HepG2 (cell line): ENCODE results near the gene ASB16. TPM values are rescaled to one million over a fixed set of nuclear protein-coding genes. Genes with fewer than 3 reads are reported as not detected.

Source experiments
- ATAC-seq: fragments of 200-7000 bp; cut with Tn5 transposase; 3 replicates; pipeline ENCODE4 v1.9.1; 2020; ENCODE audit warnings: mild to moderate bottlenecking, moderate library complexity
- BruUV-seq: library from RNA; stranded (reverse); fragments of 400-500 nt; replicated peaks from 2 replicates; lab custom pipeline; 2021; lab: Mats Ljungman, UMichigan
- CTCF ChIA-PET: fragments of 300-600 bp; formaldehyde crosslinking; extraction: SDS; loops from one replicate; lab custom pipeline; 2021; ENCODE audit warnings: low total read pairs, inconsistent platforms, low intra/inter-chr PET ratio; lab: Yijun Ruan, JAX
- POLR2A ChIA-PET: fragments of 350-600 bp; sonication (Branson Sonifier 250); formaldehyde crosslinking; loops from one replicate; lab custom pipeline; 2020; ENCODE audit warnings: antibody characterized with exemption, inconsistent platforms; lab: Yijun Ruan, JAX
- DNase-seq: peaks from one replicate; pipeline ENCODE4 v3.0.0-alpha.2; 2015; ENCODE audit warnings: low spot score
- FAIRE-seq: peaks from 3 replicates; lab custom pipeline; 2011; peaks lifted over from hg19 to GRCh38; lab: Jason Lieb, UNC
- H2AFZ ChIP-seq: one replicate; pipeline ENCODE4 v1.6.1; 2011; ENCODE audit warnings: low read length, inconsistent platforms
- H3K27ac ChIP-seq: fragments of 300-600 bp; 3 replicates; pipeline ENCODE4 v1.8.0; 2011; ENCODE audit warnings: mixed run types, mild to moderate bottlenecking, mixed read lengths, low read length, inconsistent platforms; ENCODE audit not compliant: insufficient read depth; ENCODE audit errors: extremely low read length
- H3K27me3 ChIP-seq, 2 experiments: fragments of 200-600 bp in 1 of 2; 2 replicates in 1 of 2; 3 replicates in 1 of 2; pipeline versions ENCODE4 v1.6.0 to v1.8.0; 2011; ENCODE audit warnings: low read length in 2 of 2, mild to moderate bottlenecking in 2 of 2, moderate library complexity in 2 of 2, inconsistent platforms in 1 of 2; ENCODE audit not compliant: insufficient read depth in 2 of 2, control insufficient read depth in 1 of 2
- H3K36me3 ChIP-seq, 2 experiments: fragments of 200-600 bp in 1 of 2; replicated peaks in 1 of 2; 2 replicates in 1 of 2; 3 replicates in 1 of 2; pipeline versions ENCODE4 v1.5.1 to v1.8.0; 2011; ENCODE audit warnings: low read length in 2 of 2, inconsistent platforms in 1 of 2; ENCODE audit not compliant: insufficient read depth in 2 of 2, control insufficient read depth in 1 of 2
- H3K4me1 ChIP-seq: 2 replicates; pipeline ENCODE4 v1.5.1; 2012; ENCODE audit warnings: low read length, inconsistent platforms; ENCODE audit not compliant: insufficient read depth
- H3K4me2 ChIP-seq: 2 replicates; pipeline ENCODE4 v1.6.0; 2011; ENCODE audit warnings: low read depth, low read length, inconsistent platforms
- H3K4me3 ChIP-seq, 3 experiments: fragments of 200-600 bp in 1 of 3; sonication (generic), shearing (Covaris generic) in 1 of 3; replicated peaks in 1 of 3; 2 replicates each; pipeline ENCODE4 v1.5.1; 2011 to 2016; ENCODE audit warnings: low read length in 3 of 3, inconsistent platforms in 2 of 3, low read depth in 2 of 3, mild to moderate bottlenecking in 2 of 3, control low read depth in 1 of 3, mixed read lengths in 1 of 3; ENCODE audit not compliant: insufficient read depth in 1 of 3
- H3K79me2 ChIP-seq: one replicate; pipeline ENCODE4 v1.6.1; 2011; ENCODE audit warnings: low read length, inconsistent platforms; ENCODE audit not compliant: insufficient read depth
- H3K9ac ChIP-seq: 2 replicates; pipeline ENCODE4 v1.6.0; 2011; ENCODE audit warnings: mild to moderate bottlenecking, low read depth, low read length, inconsistent platforms; ENCODE audit not compliant: insufficient read depth
- H3K9me3 ChIP-seq: 2 replicates; pipeline ENCODE4 v1.5.1; 2012; ENCODE audit warnings: mild to moderate bottlenecking, low read length
- H4K20me1 ChIP-seq: 2 replicates; pipeline ENCODE4 v1.6.0; 2011; ENCODE audit warnings: inconsistent platforms, mild to moderate bottlenecking, low read length, moderate library complexity; ENCODE audit not compliant: insufficient read depth
- EZH2 ChIP-seq: conservative IDR thresholded peaks from 2 replicates; pipeline ENCODE4 v1.6.1; 2012; ENCODE audit warnings: mild to moderate bottlenecking, low read depth, low read length, moderate library complexity
- FLYWCH1 ChIP-seq: sonication (generic); formaldehyde crosslinking; IDR thresholded peaks from 2 replicates; pipeline ENCODE4 v1.8.1; 2023; ENCODE audit warnings: mild to moderate bottlenecking, missing genetic modification reagents
- IKZF4 ChIP-seq: sonication (generic); formaldehyde crosslinking; IDR thresholded peaks from 2 replicates; pipeline ENCODE4 v1.5.1; 2020; ENCODE audit warnings: borderline replicate concordance, mild to moderate bottlenecking, low read depth, missing genetic modification reagents; ENCODE audit errors: not compliant biosample characterization
- JUND ChIP-seq: sonication (generic); formaldehyde crosslinking; IDR thresholded peaks from 2 replicates; pipeline ENCODE4 v1.8.0; 2022; ENCODE audit warnings: mild to moderate bottlenecking, missing genetic modification reagents
- MYNN ChIP-seq: sonication (generic); formaldehyde crosslinking; IDR thresholded peaks from 2 replicates; pipeline ENCODE4 v1.4.0; 2020; ENCODE audit warnings: mild to moderate bottlenecking, low read depth, missing genetic modification reagents
- SIN3A ChIP-seq: IDR thresholded peaks from 2 replicates; pipeline ENCODE4 v1.6.1; 2011; ENCODE audit warnings: low read depth, mild to moderate bottlenecking, control low read depth, low read length, borderline replicate concordance
- TBX3 ChIP-seq: fragments of 450-650 bp; IDR thresholded peaks from 2 replicates; pipeline ENCODE4 v1.6.1; 2017; ENCODE audit warnings: antibody characterized with exemption, mild to moderate bottlenecking, inconsistent platforms, borderline replicate concordance
- TOPORS ChIP-seq: sonication (generic); formaldehyde crosslinking; IDR thresholded peaks from 2 replicates; pipeline ENCODE4 v1.8.0; 2023; ENCODE audit warnings: mild to moderate bottlenecking, missing genetic modification reagents
- ZNF138 ChIP-seq: sonication (generic); formaldehyde crosslinking; IDR thresholded peaks from 2 replicates; pipeline ENCODE4 v1.5.0; 2020; ENCODE audit warnings: mild to moderate bottlenecking, low read depth, missing genetic modification reagents
- ZNF235 ChIP-seq: sonication (generic); formaldehyde crosslinking; IDR thresholded peaks from 2 replicates; pipeline ENCODE4 v1.8.1; 2023; ENCODE audit warnings: mild to moderate bottlenecking, missing genetic modification reagents, borderline replicate concordance
- WGBS: methylation state at CpG from one replicate; pipeline ENCODE4 v1.1.6; 2017; ENCODE audit warnings: low lambda C conversion rate; 5-methylcytosine and 5-hydroxymethylcytosine counted together
- in situ Hi-C: cut with HindIII; loops from 2 replicates; pipeline ENCODE4 v1.10.0; 2017; ENCODE audit warnings: low pct_unique_long_range_greater_than_20kb; ENCODE audit not compliant: extremely low pct_ligation_motif_present
- intact Hi-C: fragments of 100-400 bp; cut with micrococcal nuclease; formaldehyde crosslinking; loops from one replicate; pipeline ENCODE4 v1.10.0; 2022; ENCODE audit not compliant: unreplicated experiment
- polyA plus RNA-seq, 8 experiments: library from polyadenylated mRNA; depleted of rRNA in 3 of 8; stranded (reverse) in 7 of 8; unstranded in 1 of 8; fragments of >200 nt; fragmentation: Illumina TruSeq in 4 of 8; extraction: Trizol in 4 of 8; gene quantifications; 2 replicates each; pipeline versions ENCODE4 v1.2.1 to v1.2.3, GENCODE V29; 2011 to 2016; ENCODE audit warnings: low read depth in 4 of 8, missing spikeins in 1 of 8, mixed read lengths in 1 of 8; ENCODE audit not compliant: insufficient read depth in 1 of 8
- total RNA-seq, 5 experiments: library from RNA; depleted of rRNA; stranded (reverse); fragments of >200 nt; fragmentation: Illumina TruSeq; extraction: Trizol; gene quantifications; 2 replicates each; pipeline ENCODE4 v1.2.3, GENCODE V29; 2016; ENCODE audit warnings: low read depth in 1 of 5
- TF ChIP-seq, protein P1 (sequence below): sonication (generic); formaldehyde crosslinking; conservative IDR thresholded peaks from 2 replicates; pipeline ENCODE4 v1.8.1; 2023; ENCODE audit warnings: missing genetic modification reagents
- TF ChIP-seq, protein P2 (sequence below): IDR thresholded peaks from 2 replicates; pipeline ENCODE4 v1.6.1; 2012; ENCODE audit warnings: inconsistent platforms
- TF ChIP-seq, protein P3 (sequence below): IDR thresholded peaks from 2 replicates; pipeline ENCODE4 v1.6.1; 2016; ENCODE audit warnings: missing compliant biosample characterization, missing genetic modification reagents, borderline replicate concordance
- TF ChIP-seq, protein P4 (sequence below): IDR thresholded peaks from 2 replicates; pipeline ENCODE4 v1.6.1; 2016; ENCODE audit warnings: missing compliant biosample characterization, missing genetic modification reagents, borderline replicate concordance
- TF ChIP-seq, protein P5 (sequence below): IDR thresholded peaks from 2 replicates; pipeline ENCODE4 v1.4.0; 2020; ENCODE audit warnings: mild to moderate bottlenecking, missing genetic modification reagents

The ASB16 gene
- total and polyA plus RNA-seq, 2 of the 13 experiments (the other 11 are each of a cell fraction or from before 2014, with no cell fraction given), result 0.07 TPM; not detected in 1

DNA sequence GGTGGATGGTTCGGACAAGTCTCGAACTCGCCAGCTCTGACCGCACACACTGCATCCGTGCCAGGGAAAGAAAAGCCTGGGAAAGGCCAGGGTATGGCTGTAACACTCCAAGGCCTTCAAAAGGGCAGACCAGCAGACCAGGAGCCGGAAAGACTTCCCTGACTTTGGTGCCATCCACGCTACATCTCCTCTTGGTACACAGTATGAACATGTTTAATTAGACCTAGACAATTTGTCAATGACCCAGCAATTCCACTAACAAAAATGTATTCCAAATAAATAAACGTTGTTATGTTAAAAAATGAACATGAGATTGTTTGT lies 46.4 kb upstream of the ASB16 start (continued):
- TF ChIP-seq ZNF138 (CRISPR knock-in tag), result no peak
- peak; percentile 35 for TF ChIP-seq IKZF4 (CRISPR knock-in tag)
- no peak for TF ChIP-seq JUND (CRISPR knock-in tag)
- TF ChIP-seq, all 625 proteins: peak for 54

DNA sequence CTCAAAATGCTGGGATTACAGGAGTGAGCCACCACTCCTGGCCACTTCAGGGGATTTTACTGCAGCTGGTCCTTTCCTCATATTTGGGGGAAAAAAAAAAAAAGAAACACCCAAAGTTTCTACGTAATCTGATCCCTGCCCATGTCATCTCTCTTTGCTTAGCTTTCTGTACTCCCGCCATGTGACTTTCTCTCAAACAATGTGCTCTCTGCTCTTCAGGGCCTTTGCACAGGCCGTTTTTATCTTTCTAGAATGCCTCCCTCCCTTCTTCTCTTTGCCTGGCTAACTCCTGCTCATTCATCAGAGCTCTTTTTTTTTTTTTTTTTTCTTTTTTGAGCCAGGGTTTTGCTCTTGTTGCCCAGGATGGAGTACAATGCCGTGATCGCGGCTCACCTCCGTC lies 42.1 kb upstream of the ASB16 start:
- no peak overlapping the region for H3K4me3 ChIP-seq
- H3K36me3 ChIP-seq, result no peaks in the 10 kb centered on the region
- CTCF ChIA-PET, result interaction anchor here (0.9 kb wide), 1 partner anchor 45 kb away, joined by 3 read pairs; no protein-coding TSS in a partner anchor
- no peak overlapping the region for H3K9ac ChIP-seq
- no peaks in the 10 kb centered on the region; a peak in 2 of 5 replicates for H3K27me3 ChIP-seq
- H3K4me1 ChIP-seq, result peaks cover 83% of the 10 kb centered on the region
- no peaks in the 10 kb centered on the region for H3K9me3 ChIP-seq
- no TSS peak for BruUV-seq
- intact Hi-C loops (no loop called here), in situ Hi-C loops (no loop called here)
- no peaks in the 10 kb centered on the region for H4K20me1 ChIP-seq
- no peak overlapping the region for H3K27ac ChIP-seq
- FAIRE-seq (no peak), ATAC-seq (no peak), DNase-seq (no peak)
- no peaks in the 10 kb centered on the region for H3K79me2 ChIP-seq
- no peak overlapping the region for H2AFZ ChIP-seq
- POLR2A ChIA-PET, result interaction anchor here (0.6 to 3.4 kb wide), 2 partner anchors 20 to 64 kb away, joined by 5 to 43 read pairs; no protein-coding TSS in a partner anchor
- H3K4me2 ChIP-seq, result no peak overlapping the region
- 53% methylated on average over 7 of the region's 7 CpGs for WGBS
- TF ChIP-seq, protein P1, sequence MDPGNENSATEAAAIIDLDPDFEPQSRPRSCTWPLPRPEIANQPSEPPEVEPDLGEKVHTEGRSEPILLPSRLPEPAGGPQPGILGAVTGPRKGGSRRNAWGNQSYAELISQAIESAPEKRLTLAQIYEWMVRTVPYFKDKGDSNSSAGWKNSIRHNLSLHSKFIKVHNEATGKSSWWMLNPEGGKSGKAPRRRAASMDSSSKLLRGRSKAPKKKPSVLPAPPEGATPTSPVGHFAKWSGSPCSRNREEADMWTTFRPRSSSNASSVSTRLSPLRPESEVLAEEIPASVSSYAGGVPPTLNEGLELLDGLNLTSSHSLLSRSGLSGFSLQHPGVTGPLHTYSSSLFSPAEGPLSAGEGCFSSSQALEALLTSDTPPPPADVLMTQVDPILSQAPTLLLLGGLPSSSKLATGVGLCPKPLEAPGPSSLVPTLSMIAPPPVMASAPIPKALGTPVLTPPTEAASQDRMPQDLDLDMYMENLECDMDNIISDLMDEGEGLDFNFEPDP (CRISPR knock-in tag), result no peak
- no peak for TF ChIP-seq TBX3
- TF ChIP-seq SIN3A, result no peak
- no peak for TF ChIP-seq EZH2
- TF ChIP-seq, protein P2, sequence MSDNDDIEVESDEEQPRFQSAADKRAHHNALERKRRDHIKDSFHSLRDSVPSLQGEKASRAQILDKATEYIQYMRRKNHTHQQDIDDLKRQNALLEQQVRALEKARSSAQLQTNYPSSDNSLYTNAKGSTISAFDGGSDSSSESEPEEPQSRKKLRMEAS, result 0 out of 2 replicates have a peak, but pooled peaks have one; percentile 40
- no peak for TF ChIP-seq ZNF235 (CRISPR knock-in tag)
- TF ChIP-seq TOPORS (CRISPR knock-in tag), result no peak
- TF ChIP-seq, protein P3, sequence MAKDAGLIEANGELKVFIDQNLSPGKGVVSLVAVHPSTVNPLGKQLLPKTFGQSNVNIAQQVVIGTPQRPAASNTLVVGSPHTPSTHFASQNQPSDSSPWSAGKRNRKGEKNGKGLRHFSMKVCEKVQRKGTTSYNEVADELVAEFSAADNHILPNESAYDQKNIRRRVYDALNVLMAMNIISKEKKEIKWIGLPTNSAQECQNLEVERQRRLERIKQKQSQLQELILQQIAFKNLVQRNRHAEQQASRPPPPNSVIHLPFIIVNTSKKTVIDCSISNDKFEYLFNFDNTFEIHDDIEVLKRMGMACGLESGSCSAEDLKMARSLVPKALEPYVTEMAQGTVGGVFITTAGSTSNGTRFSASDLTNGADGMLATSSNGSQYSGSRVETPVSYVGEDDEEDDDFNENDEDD (CRISPR knock-in tag), result peak; percentile 20; the same call in 1 of the 2 replicates
- no peak for TF ChIP-seq MYNN
- TF ChIP-seq, protein P4, sequence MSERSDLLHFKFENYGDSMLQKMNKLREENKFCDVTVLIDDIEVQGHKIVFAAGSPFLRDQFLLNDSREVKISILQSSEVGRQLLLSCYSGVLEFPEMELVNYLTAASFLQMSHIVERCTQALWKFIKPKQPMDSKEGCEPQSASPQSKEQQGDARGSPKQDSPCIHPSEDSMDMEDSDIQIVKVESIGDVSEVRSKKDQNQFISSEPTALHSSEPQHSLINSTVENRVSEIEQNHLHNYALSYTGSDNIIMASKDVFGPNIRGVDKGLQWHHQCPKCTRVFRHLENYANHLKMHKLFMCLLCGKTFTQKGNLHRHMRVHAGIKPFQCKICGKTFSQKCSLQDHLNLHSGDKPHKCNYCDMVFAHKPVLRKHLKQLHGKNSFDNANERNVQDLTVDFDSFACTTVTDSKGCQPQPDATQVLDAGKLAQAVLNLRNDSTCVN, result no peak
- TF ChIP-seq, protein P5, sequence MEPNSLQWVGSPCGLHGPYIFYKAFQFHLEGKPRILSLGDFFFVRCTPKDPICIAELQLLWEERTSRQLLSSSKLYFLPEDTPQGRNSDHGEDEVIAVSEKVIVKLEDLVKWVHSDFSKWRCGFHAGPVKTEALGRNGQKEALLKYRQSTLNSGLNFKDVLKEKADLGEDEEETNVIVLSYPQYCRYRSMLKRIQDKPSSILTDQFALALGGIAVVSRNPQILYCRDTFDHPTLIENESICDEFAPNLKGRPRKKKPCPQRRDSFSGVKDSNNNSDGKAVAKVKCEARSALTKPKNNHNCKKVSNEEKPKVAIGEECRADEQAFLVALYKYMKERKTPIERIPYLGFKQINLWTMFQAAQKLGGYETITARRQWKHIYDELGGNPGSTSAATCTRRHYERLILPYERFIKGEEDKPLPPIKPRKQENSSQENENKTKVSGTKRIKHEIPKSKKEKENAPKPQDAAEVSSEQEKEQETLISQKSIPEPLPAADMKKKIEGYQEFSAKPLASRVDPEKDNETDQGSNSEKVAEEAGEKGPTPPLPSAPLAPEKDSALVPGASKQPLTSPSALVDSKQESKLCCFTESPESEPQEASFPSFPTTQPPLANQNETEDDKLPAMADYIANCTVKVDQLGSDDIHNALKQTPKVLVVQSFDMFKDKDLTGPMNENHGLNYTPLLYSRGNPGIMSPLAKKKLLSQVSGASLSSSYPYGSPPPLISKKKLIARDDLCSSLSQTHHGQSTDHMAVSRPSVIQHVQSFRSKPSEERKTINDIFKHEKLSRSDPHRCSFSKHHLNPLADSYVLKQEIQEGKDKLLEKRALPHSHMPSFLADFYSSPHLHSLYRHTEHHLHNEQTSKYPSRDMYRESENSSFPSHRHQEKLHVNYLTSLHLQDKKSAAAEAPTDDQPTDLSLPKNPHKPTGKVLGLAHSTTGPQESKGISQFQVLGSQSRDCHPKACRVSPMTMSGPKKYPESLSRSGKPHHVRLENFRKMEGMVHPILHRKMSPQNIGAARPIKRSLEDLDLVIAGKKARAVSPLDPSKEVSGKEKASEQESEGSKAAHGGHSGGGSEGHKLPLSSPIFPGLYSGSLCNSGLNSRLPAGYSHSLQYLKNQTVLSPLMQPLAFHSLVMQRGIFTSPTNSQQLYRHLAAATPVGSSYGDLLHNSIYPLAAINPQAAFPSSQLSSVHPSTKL (CRISPR knock-in tag), result no peak
- TF ChIP-seq FLYWCH1 (CRISPR knock-in tag), result no peak
